ENCODE results near the gene CAMK1. TPM values are rescaled to one million over a fixed set of nuclear protein-coding genes. Genes with fewer than 3 reads are reported as not detected.

CAMK1 gene
- total and polyA plus RNA-seq, 9 of the 15 experiments (the other 6 are each of a cell fraction or from before 2014, with no cell fraction given) = 0.23 to 10.7 (median 6.0) TPM

- TF ChIP-seq ZNF407 (IDR thresholded peaks at IDR 0.05; ENCODE audit: low read depth) = no peak
- peak; percentile 33; the same call in 1 of the 2 replicates for TF ChIP-seq KAT7 (CRISPR knock-in tag; IDR thresholded peaks at IDR 0.05; ENCODE audit: borderline replicate concordance)
- no peak for TF ChIP-seq CREM (IDR thresholded peaks at IDR 0.05; ENCODE audit: low read depth)
- TF ChIP-seq ARID3B (CRISPR knock-in tag; IDR thresholded peaks at IDR 0.05; ENCODE audit: borderline replicate concordance) = no peak
- TF ChIP-seq FOXM1 (IDR thresholded peaks at IDR 0.05; ENCODE audit: low read depth) = no peak
- 0 out of 2 replicates have a peak, but pooled peaks have one; percentile 72 for TF ChIP-seq FOXM1 (CRISPR knock-in tag; IDR thresholded peaks at IDR 0.05; ENCODE audit: low read depth)
- TF ChIP-seq RFX7 (CRISPR knock-in tag; IDR thresholded peaks at IDR 0.05) = no peak
- TF ChIP-seq PCBP2 (IDR thresholded peaks at IDR 0.05; ENCODE audit: low read depth, low read length, poor library complexity, severe bottlenecking) = no peak
- TF ChIP-seq POLR2A (conservative IDR thresholded peaks at IDR 0.05) = peak; percentile 6
- peak; percentile 65; the same call in 1 of the 2 replicates for TF ChIP-seq NFRKB (IDR thresholded peaks at IDR 0.05; ENCODE audit: low read depth)
- no peak for TF ChIP-seq CHD4 (IDR thresholded peaks at IDR 0.05; ENCODE audit: insufficient read depth, insufficient replicate concordance, low read depth, low read length, poor library complexity, severe bottlenecking)
- TF ChIP-seq ZNF316 (IDR thresholded peaks at IDR 0.05) = no peak
- TF ChIP-seq WHSC1 (IDR thresholded peaks at IDR 0.05; ENCODE audit: low read length) = no peak
- TF ChIP-seq ZNF445 (CRISPR knock-in tag; IDR thresholded peaks at IDR 0.05; ENCODE audit: low read depth) = no peak
Measured at GRCh38 chr3:9793161-9793781, 23.5 kb upstream of the CAMK1 start (continued).
